H1 (cell line): ENCODE data around the gene LYVE1. TPM values are rescaled to one million over a fixed set of nuclear protein-coding genes. Genes with fewer than 3 reads are reported as not detected.

Source experiments
- CTCF ChIA-PET: fragments of 300-600 bp; sonication (Branson Sonifier 250); formaldehyde crosslinking; loops from one replicate; lab custom pipeline; 2021; ENCODE audit not compliant: partially characterized antibody; lab: Charles Lee
- POLR2A ChIA-PET: fragments of 300-600 bp; sonication (Branson Sonifier 250); formaldehyde crosslinking; loops from one replicate; lab custom pipeline; 2021; ENCODE audit warnings: inconsistent platforms; ENCODE audit not compliant: partially characterized antibody; lab: Charles Lee
- DNase-seq, 2 experiments: peaks; one replicate each; pipeline versions ENCODE4 v3.0.0 to v3.0.0-alpha.2; 2010 to 2022; ENCODE audit warnings: low spot score in 2 of 2, low read depth in 1 of 2, mixed read lengths in 1 of 2
- FAIRE-seq: peaks from 2 replicates; lab custom pipeline; 2011; peaks lifted over from hg19 to GRCh38; lab: Jason Lieb, UNC
- H2AFZ ChIP-seq: 2 replicates; pipeline ENCODE4 v1.8.1; 2012; ENCODE audit warnings: low read length, inconsistent platforms
- H2AK5ac ChIP-seq: 2 replicates; pipeline ENCODE4 v1.6.1; 2013; ENCODE audit warnings: low read depth, low read length
- H2BK120ac ChIP-seq: replicated peaks from 2 replicates; pipeline ENCODE3; 2013; ENCODE audit warnings: low read depth, low read length, inconsistent platforms
- H2BK12ac ChIP-seq: 2 replicates; pipeline ENCODE4 v1.6.1; 2013; ENCODE audit warnings: low read depth, low read length
- H2BK15ac ChIP-seq: 2 replicates; pipeline ENCODE4 v1.6.1; 2013; ENCODE audit warnings: low read length
- H2BK20ac ChIP-seq: 2 replicates; pipeline ENCODE4 v1.6.1; 2013; ENCODE audit warnings: low read length
- H2BK5ac ChIP-seq: 2 replicates; pipeline ENCODE4 v1.6.1; 2013; ENCODE audit warnings: low read depth, low read length
- H3K14ac ChIP-seq: 2 replicates; pipeline ENCODE4 v1.6.1; 2013; ENCODE audit warnings: inconsistent platforms; ENCODE audit not compliant: insufficient read length
- H3K18ac ChIP-seq: 2 replicates; pipeline ENCODE4 v1.6.1; 2013; ENCODE audit warnings: low read length; ENCODE audit errors: extremely low read depth
- H3K23ac ChIP-seq: 2 replicates; pipeline ENCODE4 v1.6.1; 2013; ENCODE audit warnings: inconsistent platforms; ENCODE audit not compliant: insufficient read length
- H3K23me2 ChIP-seq: 2 replicates; pipeline ENCODE4 v1.6.1; 2013; ENCODE audit warnings: low read depth, low read length
- H3K27ac ChIP-seq: 2 replicates; pipeline ENCODE4 v1.6.1; 2011; ENCODE audit warnings: low read depth, low read length, inconsistent platforms
- H3K27me3 ChIP-seq, 4 experiments: replicated peaks in 1 of 4; 1 replicate in 1 of 4; 2 replicates in 3 of 4; pipeline versions ENCODE4 v1.6.1 to v1.8.1; 2011 to 2013; ENCODE audit warnings: low read length in 3 of 4, mild to moderate bottlenecking in 3 of 4, inconsistent platforms in 2 of 4, mixed read lengths in 2 of 4, moderate library complexity in 1 of 4; ENCODE audit not compliant: control insufficient read depth in 3 of 4, insufficient read depth in 3 of 4; ENCODE audit errors: extremely low read depth in 1 of 4
- H3K36me3 ChIP-seq, 4 experiments: 2 replicates each; pipeline versions ENCODE4 v1.6.1 to v1.8.1; 2011 to 2013; ENCODE audit warnings: mild to moderate bottlenecking in 4 of 4, low read length in 3 of 4, moderate library complexity in 2 of 4, control low read depth in 1 of 4, inconsistent platforms in 1 of 4; ENCODE audit not compliant: insufficient read depth in 4 of 4, control insufficient read depth in 2 of 4
- H3K4ac ChIP-seq: replicated peaks from 2 replicates; pipeline ENCODE3; 2013; ENCODE audit warnings: low read length, low read depth, mixed read lengths, inconsistent platforms; ENCODE audit not compliant: insufficient read length
- H3K4me1 ChIP-seq, 4 experiments: replicated peaks in 1 of 4; 1 replicate in 1 of 4; 2 replicates in 3 of 4; pipeline versions ENCODE4 v1.6.1 to v1.8.1; 2011 to 2013; ENCODE audit warnings: low read length in 3 of 4, inconsistent platforms in 2 of 4, mixed read lengths in 1 of 4; ENCODE audit not compliant: insufficient read depth in 4 of 4, control insufficient read depth in 3 of 4
- H3K4me2 ChIP-seq, 2 experiments: 2 replicates each; pipeline versions ENCODE4 v1.6.1 to v1.8.1; 2011 to 2013; ENCODE audit warnings: low read depth in 2 of 2, low read length in 2 of 2, control low read depth in 1 of 2, inconsistent platforms in 1 of 2, mild to moderate bottlenecking in 1 of 2; ENCODE audit not compliant: insufficient read depth in 1 of 2
- H3K4me3 ChIP-seq, 4 experiments: fragments of 200-600, 300-600 bp in 1 of 4; sonication (generic), shearing (Covaris generic), sonication (Bioruptor Twin) in 1 of 4; 2 replicates each; pipeline versions ENCODE4 v1.5.1 to v1.8.1; 2011 to 2016; ENCODE audit warnings: low read length in 4 of 4, low read depth in 3 of 4, control low read depth in 2 of 4, inconsistent platforms in 2 of 4, mild to moderate bottlenecking in 2 of 4, mixed read lengths in 1 of 4, moderate library complexity in 1 of 4; ENCODE audit not compliant: insufficient read depth in 2 of 4; ENCODE audit errors: extremely low read depth in 1 of 4
- H3K56ac ChIP-seq: replicated peaks from 2 replicates; pipeline ENCODE3; 2013; ENCODE audit warnings: low read depth, mild to moderate bottlenecking, mixed read lengths, low read length, inconsistent platforms; ENCODE audit not compliant: insufficient read length
- H3K79me1 ChIP-seq: 2 replicates; pipeline ENCODE4 v1.6.1; 2013; ENCODE audit warnings: low read depth, low read length, control low read depth
- H3K79me2 ChIP-seq, 2 experiments: 2 replicates each; pipeline versions ENCODE4 v1.6.1 to v1.8.1; 2012 to 2013; ENCODE audit warnings: low read length in 2 of 2, mild to moderate bottlenecking in 2 of 2, inconsistent platforms in 1 of 2; ENCODE audit not compliant: insufficient read depth in 2 of 2, control insufficient read depth in 1 of 2
- H3K9ac ChIP-seq, 4 experiments: replicated peaks in 1 of 4; 1 replicate in 1 of 4; 2 replicates in 3 of 4; pipeline versions ENCODE4 v1.6.1 to v1.8.1; 2011 to 2013; ENCODE audit warnings: low read depth in 3 of 4, low read length in 3 of 4, control low read depth in 2 of 4, mild to moderate bottlenecking in 2 of 4, moderate library complexity in 2 of 4, inconsistent platforms in 1 of 4; ENCODE audit errors: extremely low read depth in 1 of 4
- H3K9me3 ChIP-seq, 2 experiments: 2 replicates each; pipeline versions ENCODE4 v1.6.1 to v1.8.1; 2012 to 2013; ENCODE audit warnings: mild to moderate bottlenecking in 2 of 2, moderate library complexity in 2 of 2, control low read depth in 1 of 2, inconsistent platforms in 1 of 2, low read depth in 1 of 2, low read length in 1 of 2, mixed read lengths in 1 of 2; ENCODE audit not compliant: insufficient read depth in 2 of 2
- H4K20me1 ChIP-seq, 2 experiments: replicated peaks in 1 of 2; 2 replicates each; pipeline versions ENCODE3 to v1.8.1; 2011 to 2013; ENCODE audit warnings: inconsistent platforms in 2 of 2, low read length in 2 of 2, mild to moderate bottlenecking in 1 of 2; ENCODE audit not compliant: insufficient read depth in 2 of 2, control insufficient read depth in 1 of 2
- H4K5ac ChIP-seq: 2 replicates; pipeline ENCODE4 v1.6.1; 2013; ENCODE audit warnings: low read length, low read depth, mixed read lengths, inconsistent platforms; ENCODE audit not compliant: insufficient read length
- H4K8ac ChIP-seq: 2 replicates; pipeline ENCODE4 v1.8.0; 2013; ENCODE audit warnings: mild to moderate bottlenecking, moderate library complexity, low read length, inconsistent platforms; ENCODE audit not compliant: insufficient read depth; ENCODE audit errors: extremely low read depth
- H4K91ac ChIP-seq: replicated peaks from 2 replicates; pipeline ENCODE3; 2013; ENCODE audit warnings: low read length, mixed read lengths, inconsistent platforms; ENCODE audit not compliant: insufficient read length
- ASH2L ChIP-seq: fragments of 200-600, 300-600 bp; sonication (generic); IDR thresholded peaks from one replicate; pipeline ENCODE4 v1.7.1; 2017; ENCODE audit warnings: low read length
- GABPA ChIP-seq: IDR thresholded peaks from 2 replicates; pipeline ENCODE4 v1.6.1; 2011; ENCODE audit warnings: mild to moderate bottlenecking, low read length, moderate library complexity, borderline replicate concordance; ENCODE audit not compliant: insufficient read depth
- RNF2 ChIP-seq: fragments of 200-900, 300-1000 bp; sonication (generic); IDR thresholded peaks from 2 replicates; pipeline ENCODE4 v1.7.1; 2016; ENCODE audit warnings: borderline replicate concordance, low read depth, mild to moderate bottlenecking, antibody characterized with exemption, low read length; ENCODE audit not compliant: poor library complexity, severe bottlenecking; ENCODE audit errors: missing control alignments
- SRF ChIP-seq: IDR thresholded peaks from 2 replicates; pipeline ENCODE4 v1.6.1; 2011; ENCODE audit warnings: mild to moderate bottlenecking, low read depth, low read length, moderate library complexity
- WGBS, 2 experiments: shearing (Covaris generic) in 1 of 2; methylation state at CpG; one replicate each; pipeline versions ENCODE4 v1.1.6 to v1.1.7; 2013 to 2015; ENCODE audit warnings: low lambda C conversion rate in 2 of 2, mixed read lengths in 2 of 2, inconsistent platforms in 1 of 2, low coverage in 1 of 2, missing lambda C conversion rate in 1 of 2; ENCODE audit not compliant: insufficient replicate concordance in 2 of 2, insufficient coverage in 1 of 2, insufficient read length in 1 of 2; ENCODE audit errors: extremely low coverage in 1 of 2, missing lambda C conversion rate in 1 of 2; 5-methylcytosine and 5-hydroxymethylcytosine counted together
- polyA plus RNA-seq, 7 experiments: library from polyadenylated mRNA; depleted of rRNA in 3 of 7; stranded (reverse) in 5 of 7; unstranded in 2 of 7; fragments of >200 nt in 5 of 7; fragments of 200-250 nt in 2 of 7; gene quantifications; 1 replicate in 5 of 7; 2 replicates in 1 of 7; 4 replicates in 1 of 7; pipeline versions ENCODE4 v1.2.1 to v1.2.3, GENCODE V29; 2011 to 2013; ENCODE audit warnings: missing spikeins in 2 of 7, mixed read lengths in 2 of 7
- total RNA-seq: library from RNA; stranded (reverse); fragmentation: NEBNext Ultra II Directional; extraction: Animal tissue kit (Norgen Biotek cat#: 25700); gene quantifications from 2 replicates; pipeline ENCODE4 v1.2.1, GENCODE V29; 2021
- TF ChIP-seq, protein P1 (sequence below): IDR thresholded peaks from 2 replicates; pipeline ENCODE4 v1.6.1; 2011; ENCODE audit warnings: low read length, improper control_type of control experiment

Gene LYVE1
- total and polyA plus RNA-seq, 2 of the 8 experiments (the other 6 are each of a cell fraction or from before 2014, with no cell fraction given) = 0.09 TPM; not detected in 1

DNA sequence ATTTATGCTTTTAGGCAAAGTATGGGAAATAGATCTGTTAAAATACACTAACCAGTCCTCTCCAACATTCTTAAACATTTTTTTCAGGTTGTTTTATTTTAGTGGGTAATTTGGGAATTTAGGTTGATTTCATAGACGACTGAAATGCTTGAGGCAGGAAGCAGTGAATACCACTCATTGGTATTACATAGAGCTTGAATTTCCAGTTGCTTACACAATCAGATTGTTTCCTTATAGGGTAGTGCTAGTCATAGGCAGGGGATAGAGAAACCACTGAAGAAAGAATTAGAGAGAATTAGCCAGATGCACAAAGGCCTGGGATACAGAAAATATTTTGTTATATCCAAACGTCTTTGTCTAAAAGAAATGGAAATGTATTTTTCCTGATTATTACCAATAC lies 23.9 kb upstream of the LYVE1 start:
- Histone ChIP-seq H3K27me3 (no peaks in the 10 kb centered on the region), H2BK120ac (no peak overlapping the region), H2BK5ac (no peak overlapping the region), H3K18ac (no peak overlapping the region), H4K5ac (no peak overlapping the region), H3K14ac (no peak overlapping the region), H2AFZ (no peak overlapping the region), H2BK12ac (no peak overlapping the region), H2BK15ac (no peak overlapping the region), H2AK5ac (no peak overlapping the region), H3K9ac (no peak overlapping the region), H3K4me1 (no peaks in the 10 kb centered on the region), H3K36me3 (no peaks in the 10 kb centered on the region), H3K79me1 (no peaks in the 10 kb centered on the region), H3K9me3 (no peaks in the 10 kb centered on the region), H4K20me1 (no peaks in the 10 kb centered on the region), H3K23me2 (no peaks in the 10 kb centered on the region), H2BK20ac (no peak overlapping the region), H3K23ac (no peak overlapping the region), H4K8ac (no peak overlapping the region), H3K4me2 (no peak overlapping the region), H3K4ac (no peak overlapping the region), H3K79me2 (no peaks in the 10 kb centered on the region), H3K4me3 (no peak overlapping the region), H4K91ac (no peak overlapping the region), H3K27ac (no peak overlapping the region), H3K56ac (no peak overlapping the region)
- ChIA-PET POLR2A (interaction anchor here (1.0 kb wide), 1 partner anchor 137 kb away, joined by 3 read pairs; no protein-coding TSS in a partner anchor), CTCF (no interaction called here)
- DNase-seq (no peak), FAIRE-seq (no peak)
- TF ChIP-seq ASH2L = no peak
- TF ChIP-seq GABPA = no peak
- TF ChIP-seq, protein P1, sequence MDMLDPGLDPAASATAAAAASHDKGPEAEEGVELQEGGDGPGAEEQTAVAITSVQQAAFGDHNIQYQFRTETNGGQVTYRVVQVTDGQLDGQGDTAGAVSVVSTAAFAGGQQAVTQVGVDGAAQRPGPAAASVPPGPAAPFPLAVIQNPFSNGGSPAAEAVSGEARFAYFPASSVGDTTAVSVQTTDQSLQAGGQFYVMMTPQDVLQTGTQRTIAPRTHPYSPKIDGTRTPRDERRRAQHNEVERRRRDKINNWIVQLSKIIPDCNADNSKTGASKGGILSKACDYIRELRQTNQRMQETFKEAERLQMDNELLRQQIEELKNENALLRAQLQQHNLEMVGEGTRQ = no peak
- TF ChIP-seq RNF2 = no peak
- peak; percentile 36; the same call in 1 of the 2 replicates for TF ChIP-seq SRF
- WGBS, 2 experiments = 69% methylated on average over 2 of the region's 2 CpGs; no CpG with 5 or more reads in 1 of the 2 experiments
